COLO829 (cell line): ENCODE measurements around the gene INO80C.

ENCODE experiments used
- DNase-seq: peaks from one replicate; pipeline ENCODE4 v3.0.0; 2012; ENCODE audit warnings: low spot score

The INO80C gene

GRCh38 chr18:35497370-35498197, at the start of gene INO80C:
Gene INO80C, minus strand, starts transcription at chr18:35497960. Its CDS starts 86 bp downstream, at chr18:35497874.
- peak; percentile 89 for DNase-seq

GRCh38 chr18:35547008-35547605, 49.3 kb upstream of the INO80C start:
- DNase-seq, result no peak

- DNase-seq, result no peak
These were observed 44.6 kb upstream of the INO80C start for GRCh38 chr18:35542356-35542755.

GRCh38 chr18:35535297-35535696, 37.5 kb upstream of the INO80C start:
- no peak for DNase-seq

- DNase-seq, result no peak
These were observed 36.2 kb upstream of the INO80C start for GRCh38 chr18:35533916-35534405.

- DNase-seq, result no peak
These were observed 31.1 kb upstream of the INO80C start for GRCh38 chr18:35528749-35529274.

- DNase-seq, result no peak
These were observed 28.8 kb upstream of the INO80C start for GRCh38 chr18:35526495-35527059.

- no peak for DNase-seq
These were observed 28.2 kb upstream of the INO80C start for GRCh38 chr18:35525795-35526494.

GRCh38 chr18:35524226-35524625, 26.5 kb upstream of the INO80C start:
- no peak for DNase-seq

GRCh38 chr18:35522130-35522959, 24.6 kb upstream of the INO80C start:
- DNase-seq, result no peak

GRCh38 chr18:35521133-35521532, 23.4 kb upstream of the INO80C start:
- DNase-seq, result no peak

- no peak for DNase-seq
These were observed 21.6 kb upstream of the INO80C start for GRCh38 chr18:35519148-35519899.

GRCh38 chr18:35517715-35518114, 20.0 kb upstream of the INO80C start:
- no peak for DNase-seq

GRCh38 chr18:35516789-35517188, 19.0 kb upstream of the INO80C start:
- no peak for DNase-seq

- no peak for DNase-seq
These were observed 18.6 kb upstream of the INO80C start for GRCh38 chr18:35516351-35516750.

GRCh38 chr18:35515460-35516130, 17.8 kb upstream of the INO80C start:
- DNase-seq, result no peak

- DNase-seq, result no peak
These were observed 17.1 kb upstream of the INO80C start for GRCh38 chr18:35514752-35515459.

GRCh38 chr18:35514283-35514682, 16.5 kb upstream of the INO80C start:
- DNase-seq, result no peak

GRCh38 chr18:35513181-35513936, 15.6 kb upstream of the INO80C start:
- DNase-seq, result no peak
